GM12878 (cell line): ENCODE measurements around the gene SIK2. TPM values are rescaled to one million over a fixed set of nuclear protein-coding genes. Genes with fewer than 3 reads are reported as not detected.

Experiments used
- ATAC-seq: fragments of 200-7000 bp; cut with Tn5 transposase; 3 replicates; pipeline ENCODE4 v1.9.1; 2020; ENCODE audit warnings: mild to moderate bottlenecking, moderate library complexity
- BruUV-seq: library from RNA; stranded (reverse); fragments of 400-500 nt; replicated peaks from 2 replicates; lab custom pipeline; 2021; lab: Mats Ljungman, UMichigan
- CTCF ChIA-PET: fragments of 300-600 bp; sonication (Branson Sonifier 250); formaldehyde crosslinking; extraction: SDS; loops from one replicate; lab custom pipeline; 2021; ENCODE audit warnings: inconsistent platforms; lab: Yijun Ruan, JAX
- POLR2A ChIA-PET: fragments of 350-600 bp; formaldehyde crosslinking; extraction: SDS; loops from one replicate; lab custom pipeline; 2021; ENCODE audit warnings: inconsistent platforms; lab: Charles Lee
- RAD21 ChIA-PET: fragments of 300-600 bp; sonication (Branson Sonifier 250); formaldehyde crosslinking; loops from one replicate; lab custom pipeline; 2023; ENCODE audit warnings: antibody characterized with exemption; ENCODE audit not compliant: unreplicated experiment; lab: Charles Lee
- SMC1A ChIA-PET: fragments of 300-600 bp; sonication (Branson Sonifier 250); formaldehyde crosslinking; loops from one replicate; lab custom pipeline; 2023; ENCODE audit not compliant: unreplicated experiment, uncharacterized antibody; lab: Charles Lee
- DNase-seq: peaks from one replicate; pipeline ENCODE4 v3.0.0-alpha.2; 2011; ENCODE audit warnings: low read depth, low spot score
- FAIRE-seq: peaks from 3 replicates; lab custom pipeline; 2011; peaks lifted over from hg19 to GRCh38; lab: Jason Lieb, UNC
- H2AFZ ChIP-seq: 2 replicates; pipeline ENCODE4 v1.6.0; 2011; ENCODE audit warnings: low read depth, low read length, control low read depth; ENCODE audit not compliant: control insufficient read depth
- H3K27ac ChIP-seq: 2 replicates; pipeline ENCODE4 v1.5.1; 2011; ENCODE audit warnings: control low read depth; ENCODE audit not compliant: control insufficient read depth, insufficient read depth
- H3K27me3 ChIP-seq, 2 experiments: replicated peaks in 1 of 2; 2 replicates each; pipeline versions ENCODE4 v1.6.0 to v1.6.1; 2011; ENCODE audit warnings: low read length in 1 of 2; ENCODE audit not compliant: control insufficient read depth in 2 of 2, insufficient read depth in 2 of 2
- H3K36me3 ChIP-seq, 2 experiments: 2 replicates each; pipeline ENCODE4 v1.5.1; 2011; ENCODE audit warnings: low read length in 1 of 2; ENCODE audit not compliant: control insufficient read depth in 2 of 2, insufficient read depth in 2 of 2
- H3K4me1 ChIP-seq: 2 replicates; pipeline ENCODE4 v1.6.1; 2011; ENCODE audit warnings: mild to moderate bottlenecking, low read length, moderate library complexity, mixed read lengths; ENCODE audit not compliant: control insufficient read depth, insufficient read depth
- H3K4me2 ChIP-seq: 2 replicates; pipeline ENCODE4 v1.6.0; 2011; ENCODE audit warnings: control low read depth; ENCODE audit not compliant: control insufficient read depth, insufficient read depth
- H3K4me3 ChIP-seq: fragments of 200-600 bp; sonication (generic); 2 replicates; pipeline ENCODE4 v1.5.1; 2016
- H3K79me2 ChIP-seq: 2 replicates; pipeline ENCODE4 v1.6.0; 2011; ENCODE audit warnings: low read length; ENCODE audit not compliant: control insufficient read depth, insufficient read depth
- H3K9ac ChIP-seq: 2 replicates; pipeline ENCODE4 v1.8.0; 2011; ENCODE audit warnings: low read length, control low read depth, mixed read lengths; ENCODE audit not compliant: control insufficient read depth, insufficient read depth
- H3K9me3 ChIP-seq: replicated peaks from 3 replicates; pipeline ENCODE4 v1.5.1; 2011; ENCODE audit warnings: mild to moderate bottlenecking, low read length; ENCODE audit not compliant: control insufficient read depth, insufficient read depth
- H4K20me1 ChIP-seq: 2 replicates; pipeline ENCODE4 v1.6.0; 2011; ENCODE audit not compliant: control insufficient read depth, insufficient read depth
- BMI1 ChIP-seq: fragments of 450-650 bp; IDR thresholded peaks from 2 replicates; pipeline ENCODE4 v1.6.1; 2016; ENCODE audit warnings: mild to moderate bottlenecking, moderate library complexity, borderline replicate concordance
- CBX5 ChIP-seq: sonication (generic); IDR thresholded peaks from 2 replicates; pipeline ENCODE4 v1.6.1; 2016; ENCODE audit warnings: low read depth, moderate library complexity, mild to moderate bottlenecking, inconsistent platforms
- FOS ChIP-seq: IDR thresholded peaks from 3 replicates; pipeline ENCODE4 v1.6.1; 2011; ENCODE audit warnings: borderline replicate concordance; ENCODE audit not compliant: insufficient read length; ENCODE audit errors: extremely low read depth
- FOXK2 ChIP-seq: fragments of 450-650 bp; IDR thresholded peaks from 2 replicates; pipeline ENCODE4 v1.6.1; 2017; ENCODE audit warnings: mild to moderate bottlenecking, moderate library complexity
- MEF2A ChIP-seq: IDR thresholded peaks from 2 replicates; pipeline ENCODE4 v1.6.1; 2011; ENCODE audit warnings: low read depth, mild to moderate bottlenecking, low read length, moderate library complexity; ENCODE audit not compliant: insufficient read depth
- POLR2AphosphoS2 ChIP-seq: IDR thresholded peaks from 2 replicates; pipeline ENCODE4 v1.6.1; 2011; ENCODE audit warnings: low read depth, mild to moderate bottlenecking, low read length, improper control_type of control experiment, moderate library complexity
- ZZZ3 ChIP-seq: IDR thresholded peaks from 2 replicates; pipeline ENCODE4 v1.6.1; 2011; ENCODE audit warnings: low read depth; ENCODE audit not compliant: control insufficient read depth, insufficient read length
- WGBS: methylation state at CpG from one replicate; pipeline ENCODE4 v1.1.6; 2016; ENCODE audit warnings: low lambda C conversion rate; ENCODE audit not compliant: insufficient replicate concordance, insufficient coverage; ENCODE audit errors: missing lambda C conversion rate; 5-methylcytosine and 5-hydroxymethylcytosine counted together
- in situ Hi-C: fragments of 300-500 bp; cut with MboI; formaldehyde crosslinking; loops from 9 replicates; pipeline ENCODE4 v1.14.3; 2018; ENCODE audit warnings: mixed read lengths
- intact Hi-C: fragments of 100-400 bp; cut with micrococcal nuclease; formaldehyde crosslinking; loops from one replicate; pipeline ENCODE4 v1.14.2; 2022; ENCODE audit not compliant: unreplicated experiment
- polyA plus RNA-seq, 11 experiments: library from polyadenylated mRNA; depleted of rRNA in 4 of 11; unstranded in 6 of 11; stranded (reverse) in 5 of 11; fragments of >200 nt; fragmentation: Nextera tagmentation in 4 of 11; fragmentation: Illumina TruSeq in 1 of 11; extraction: Ambion mirVana in 4 of 11; extraction: Trizol in 1 of 11; gene quantifications; 1 replicate in 1 of 11; 2 replicates in 10 of 11; pipeline versions ENCODE4 v1.2.1 to v1.2.3, GENCODE V29; 2011 to 2016; ENCODE audit warnings: inconsistent platforms in 2 of 11, missing spikeins in 2 of 11, low read depth in 1 of 11
- total RNA-seq, 4 experiments: library from RNA; depleted of rRNA in 3 of 4; stranded (reverse); fragments of >200 nt in 3 of 4; fragmentation: Illumina TruSeq in 1 of 4; extraction: Trizol in 1 of 4; gene quantifications; 2 replicates each; pipeline versions ENCODE4 v1.2.1 to v1.2.3, GENCODE V29; 2013 to 2021
- TF ChIP-seq, protein P1 (sequence below): fragments of 450-650 bp; IDR thresholded peaks from 2 replicates; pipeline ENCODE4 v1.6.1; 2018; ENCODE audit warnings: mild to moderate bottlenecking, low read depth, moderate library complexity; ENCODE audit not compliant: partially characterized antibody
- TF ChIP-seq, protein P2 (sequence below): fragments of 450-650 bp; IDR thresholded peaks from 2 replicates; pipeline ENCODE4 v1.6.1; 2017; ENCODE audit warnings: mild to moderate bottlenecking, low read depth, inconsistent platforms; ENCODE audit not compliant: poor library complexity, severe bottlenecking
- TF ChIP-seq, protein P3 (sequence below): IDR thresholded peaks from 2 replicates; pipeline ENCODE4 v1.6.1; 2012; ENCODE audit warnings: low read length, inconsistent platforms

Gene SIK2
- total and polyA plus RNA-seq, 10 of the 15 experiments (the other 5 are each of a cell fraction or from before 2014, with no cell fraction given): 0.97 to 14.2 (median 4.5) TPM

GRCh38 chr11:111724615-111725129 is 122.4 kb downstream of the SIK2 start (continued):
- TF ChIP-seq, protein P1, sequence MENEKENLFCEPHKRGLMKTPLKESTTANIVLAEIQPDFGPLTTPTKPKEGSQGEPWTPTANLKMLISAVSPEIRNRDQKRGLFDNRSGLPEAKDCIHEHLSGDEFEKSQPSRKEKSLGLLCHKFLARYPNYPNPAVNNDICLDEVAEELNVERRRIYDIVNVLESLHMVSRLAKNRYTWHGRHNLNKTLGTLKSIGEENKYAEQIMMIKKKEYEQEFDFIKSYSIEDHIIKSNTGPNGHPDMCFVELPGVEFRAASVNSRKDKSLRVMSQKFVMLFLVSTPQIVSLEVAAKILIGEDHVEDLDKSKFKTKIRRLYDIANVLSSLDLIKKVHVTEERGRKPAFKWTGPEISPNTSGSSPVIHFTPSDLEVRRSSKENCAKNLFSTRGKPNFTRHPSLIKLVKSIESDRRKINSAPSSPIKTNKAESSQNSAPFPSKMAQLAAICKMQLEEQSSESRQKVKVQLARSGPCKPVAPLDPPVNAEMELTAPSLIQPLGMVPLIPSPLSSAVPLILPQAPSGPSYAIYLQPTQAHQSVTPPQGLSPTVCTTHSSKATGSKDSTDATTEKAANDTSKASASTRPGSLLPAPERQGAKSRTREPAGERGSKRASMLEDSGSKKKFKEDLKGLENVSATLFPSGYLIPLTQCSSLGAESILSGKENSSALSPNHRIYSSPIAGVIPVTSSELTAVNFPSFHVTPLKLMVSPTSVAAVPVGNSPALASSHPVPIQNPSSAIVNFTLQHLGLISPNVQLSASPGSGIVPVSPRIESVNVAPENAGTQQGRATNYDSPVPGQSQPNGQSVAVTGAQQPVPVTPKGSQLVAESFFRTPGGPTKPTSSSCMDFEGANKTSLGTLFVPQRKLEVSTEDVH: no peak
- TF ChIP-seq MEF2A (no peak), ZZZ3 (no peak), FOXK2 (no peak), CBX5 (no peak)
- TF ChIP-seq, all 136 proteins: peak for 0

DNA sequence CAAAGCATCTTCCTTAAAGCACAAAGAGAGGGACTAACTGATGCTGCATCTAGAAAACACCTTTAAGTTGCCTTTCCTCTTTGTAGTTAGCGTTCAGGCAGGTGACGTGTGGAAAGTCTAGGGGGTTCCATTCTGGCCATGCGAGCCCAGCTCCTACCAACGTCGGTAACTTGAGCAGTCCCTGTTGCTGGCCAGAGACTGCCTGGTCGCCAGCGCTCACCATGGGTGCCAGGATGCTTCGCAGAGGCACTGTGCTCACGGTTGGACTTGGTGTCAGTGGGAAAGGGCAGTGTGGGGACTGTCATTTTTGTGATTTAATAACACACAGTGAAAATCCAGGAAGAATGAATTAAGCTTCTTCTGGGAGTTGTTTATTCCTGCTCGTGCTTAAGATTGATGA is 123.4 kb downstream of the SIK2 start:
- 98% methylated on average over 10 of the region's 10 CpGs for WGBS
- RAD21 ChIA-PET: no interaction called here
- POLR2A ChIA-PET: interaction anchor here (1.0 kb wide), 1 partner anchor 85 kb away, joined by 7 read pairs; no protein-coding TSS in a partner anchor
- DNase-seq: no peak
- H3K4me2 ChIP-seq: no peak overlapping the region
- FAIRE-seq: no peak
- BruUV-seq: no TSS peak
- no peaks in the 10 kb centered on the region for H4K20me1 ChIP-seq
- peaks cover 9 to 16% of the 10 kb centered on the region in 2 experiments; a peak in 3 of 4 replicates for H3K36me3 ChIP-seq
- no peak for ATAC-seq
- H3K9me3 ChIP-seq: no peaks in the 10 kb centered on the region
- no peaks in the 10 kb centered on the region for H3K4me1 ChIP-seq
- intact Hi-C loops (no loop called here), in situ Hi-C loops (no loop called here)
- H3K9ac ChIP-seq: no peak overlapping the region
- CTCF ChIA-PET: interaction anchor here (1.1 kb wide), 1 partner anchor 31 kb away, joined by 3 read pairs; no protein-coding TSS in a partner anchor
- no peaks in the 10 kb centered on the region for H3K79me2 ChIP-seq
- no peaks in the 10 kb centered on the region for H3K27me3 ChIP-seq
- H3K4me3 ChIP-seq: no peak overlapping the region
- TF ChIP-seq, protein P2, sequence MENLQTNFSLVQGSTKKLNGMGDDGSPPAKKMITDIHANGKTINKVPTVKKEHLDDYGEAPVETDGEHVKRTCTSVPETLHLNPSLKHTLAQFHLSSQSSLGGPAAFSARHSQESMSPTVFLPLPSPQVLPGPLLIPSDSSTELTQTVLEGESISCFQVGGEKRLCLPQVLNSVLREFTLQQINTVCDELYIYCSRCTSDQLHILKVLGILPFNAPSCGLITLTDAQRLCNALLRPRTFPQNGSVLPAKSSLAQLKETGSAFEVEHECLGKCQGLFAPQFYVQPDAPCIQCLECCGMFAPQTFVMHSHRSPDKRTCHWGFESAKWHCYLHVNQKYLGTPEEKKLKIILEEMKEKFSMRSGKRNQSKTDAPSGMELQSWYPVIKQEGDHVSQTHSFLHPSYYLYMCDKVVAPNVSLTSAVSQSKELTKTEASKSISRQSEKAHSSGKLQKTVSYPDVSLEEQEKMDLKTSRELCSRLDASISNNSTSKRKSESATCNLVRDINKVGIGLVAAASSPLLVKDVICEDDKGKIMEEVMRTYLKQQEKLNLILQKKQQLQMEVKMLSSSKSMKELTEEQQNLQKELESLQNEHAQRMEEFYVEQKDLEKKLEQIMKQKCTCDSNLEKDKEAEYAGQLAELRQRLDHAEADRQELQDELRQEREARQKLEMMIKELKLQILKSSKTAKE: no peak
- TF ChIP-seq POLR2AphosphoS2 (no peak), BMI1 (no peak), FOS (no peak)
- TF ChIP-seq, protein P3, sequence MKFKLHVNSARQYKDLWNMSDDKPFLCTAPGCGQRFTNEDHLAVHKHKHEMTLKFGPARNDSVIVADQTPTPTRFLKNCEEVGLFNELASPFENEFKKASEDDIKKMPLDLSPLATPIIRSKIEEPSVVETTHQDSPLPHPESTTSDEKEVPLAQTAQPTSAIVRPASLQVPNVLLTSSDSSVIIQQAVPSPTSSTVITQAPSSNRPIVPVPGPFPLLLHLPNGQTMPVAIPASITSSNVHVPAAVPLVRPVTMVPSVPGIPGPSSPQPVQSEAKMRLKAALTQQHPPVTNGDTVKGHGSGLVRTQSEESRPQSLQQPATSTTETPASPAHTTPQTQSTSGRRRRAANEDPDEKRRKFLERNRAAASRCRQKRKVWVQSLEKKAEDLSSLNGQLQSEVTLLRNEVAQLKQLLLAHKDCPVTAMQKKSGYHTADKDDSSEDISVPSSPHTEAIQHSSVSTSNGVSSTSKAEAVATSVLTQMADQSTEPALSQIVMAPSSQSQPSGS: no peak
- no peak overlapping the region for H2AFZ ChIP-seq
- H3K27ac ChIP-seq: no peak overlapping the region
- SMC1A ChIA-PET: interaction anchor here (1.3 to 1.6 kb wide), 3 partner anchors 36 to 112 kb away, joined by 3 read pairs; no protein-coding TSS in a partner anchor
